ENCODE results near the gene DCAF6.
A peak's percentile ranks its signal among the peaks of the same experiment; 100 is the strongest.

- TF ChIP-seq FOXK2 (IDR thresholded peaks at IDR 0.05) = no peak
- no peak for TF ChIP-seq FOXM1 (IDR thresholded peaks at IDR 0.05; ENCODE audit: borderline replicate concordance)
- no peak for TF ChIP-seq SUZ12 (IDR thresholded peaks at IDR 0.05)
- no peak for TF ChIP-seq FOXA1 (IDR thresholded peaks at IDR 0.05)
- TF ChIP-seq ELF4 (IDR thresholded peaks at IDR 0.05) = no peak
- no peak for TF ChIP-seq BHLHE40 (IDR thresholded peaks at IDR 0.05; ENCODE audit: borderline replicate concordance)
- peak; percentile 80 for TF ChIP-seq PKNOX1 (IDR thresholded peaks at IDR 0.05)
- TF ChIP-seq ZNF384 (IDR thresholded peaks at IDR 0.05) = no peak
Observed at GRCh38 chr1:167949785-167950184, 13.3 kb downstream of the DCAF6 start.

Data from HEK293T (cell line).